ENCODE measurements around the gene HRAS.

DNA sequence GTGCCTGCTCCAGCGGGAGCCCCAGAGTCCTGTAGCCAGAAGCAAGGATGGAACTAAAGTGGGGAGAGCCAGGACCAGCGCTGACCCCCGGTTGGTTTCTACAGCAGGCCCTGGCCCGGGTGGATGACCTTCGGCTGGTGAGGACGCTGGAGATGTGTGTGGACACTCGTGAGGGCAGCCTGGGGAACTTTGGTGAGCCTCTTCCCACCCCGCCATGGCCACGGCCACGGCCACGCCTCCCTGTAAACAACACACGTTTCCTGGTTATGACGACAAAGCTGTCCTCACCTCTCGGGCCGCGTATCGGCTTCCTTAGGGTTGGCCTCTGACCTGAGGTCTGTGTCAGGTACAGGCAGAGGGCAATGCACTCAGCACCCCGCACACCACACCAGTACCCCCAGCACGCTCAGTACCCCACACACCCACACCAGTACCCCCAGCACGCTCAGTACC is 6.1 kb upstream of the HRAS start:
- TF ChIP-seq, protein P1, sequence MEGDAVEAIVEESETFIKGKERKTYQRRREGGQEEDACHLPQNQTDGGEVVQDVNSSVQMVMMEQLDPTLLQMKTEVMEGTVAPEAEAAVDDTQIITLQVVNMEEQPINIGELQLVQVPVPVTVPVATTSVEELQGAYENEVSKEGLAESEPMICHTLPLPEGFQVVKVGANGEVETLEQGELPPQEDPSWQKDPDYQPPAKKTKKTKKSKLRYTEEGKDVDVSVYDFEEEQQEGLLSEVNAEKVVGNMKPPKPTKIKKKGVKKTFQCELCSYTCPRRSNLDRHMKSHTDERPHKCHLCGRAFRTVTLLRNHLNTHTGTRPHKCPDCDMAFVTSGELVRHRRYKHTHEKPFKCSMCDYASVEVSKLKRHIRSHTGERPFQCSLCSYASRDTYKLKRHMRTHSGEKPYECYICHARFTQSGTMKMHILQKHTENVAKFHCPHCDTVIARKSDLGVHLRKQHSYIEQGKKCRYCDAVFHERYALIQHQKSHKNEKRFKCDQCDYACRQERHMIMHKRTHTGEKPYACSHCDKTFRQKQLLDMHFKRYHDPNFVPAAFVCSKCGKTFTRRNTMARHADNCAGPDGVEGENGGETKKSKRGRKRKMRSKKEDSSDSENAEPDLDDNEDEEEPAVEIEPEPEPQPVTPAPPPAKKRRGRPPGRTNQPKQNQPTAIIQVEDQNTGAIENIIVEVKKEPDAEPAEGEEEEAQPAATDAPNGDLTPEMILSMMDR (IDR thresholded peaks at IDR 0.05; ENCODE audit: low read depth, low read length, poor library complexity, severe bottlenecking), result no peak
- TF ChIP-seq EZH2phosphoT487 (IDR thresholded peaks at IDR 0.05; ENCODE audit: borderline replicate concordance, low read length), result no peak

Measured in DOHH2 (cell line).